Camera-type eye (tissue), 1 donor: Measurements from ENCODE around the gene TXNDC5. TPM values are rescaled to one million over a fixed set of nuclear protein-coding genes. Genes with fewer than 3 reads are reported as not detected.

Experiments
- total RNA-seq: library from RNA; depleted of rRNA; stranded (reverse); fragments of >200 nt; gene quantifications from one replicate; pipeline ENCODE4 v1.2.3, GENCODE V29; 2014

Gene TXNDC5
- total RNA-seq: 112 TPM

GRCh38 chr6:7910654-7911344 is at the start of gene TXNDC5:
TSS of gene TXNDC5 (minus strand) at chr6:7910788. CDS start at chr6:7910776, 12 bp downstream.

Other genes starting within 250 kb of the TXNDC5 start
- gene BMP6, start 184.7 kb downstream of the TXNDC5 start, total RNA-seq: 13.1 TPM
- 29.0 TPM for gene BLOC1S5, start 153.6 kb upstream of the TXNDC5 start, total RNA-seq
- gene EEF1E1, start 191.8 kb upstream of the TXNDC5 start, total RNA-seq: 38.6 TPM